ENCODE measurements around the gene MYRFL. TPM values are rescaled to one million over a fixed set of nuclear protein-coding genes. Genes with fewer than 3 reads are reported as not detected.
"Not testable (repeated sequence)": the region's sequence is repeated elsewhere in the genome, so short reads cannot be mapped to it uniquely, and the experiment has no call there.

The MYRFL gene
- total RNA-seq, 2 donors from 2014 or later, result not detected

DNA sequence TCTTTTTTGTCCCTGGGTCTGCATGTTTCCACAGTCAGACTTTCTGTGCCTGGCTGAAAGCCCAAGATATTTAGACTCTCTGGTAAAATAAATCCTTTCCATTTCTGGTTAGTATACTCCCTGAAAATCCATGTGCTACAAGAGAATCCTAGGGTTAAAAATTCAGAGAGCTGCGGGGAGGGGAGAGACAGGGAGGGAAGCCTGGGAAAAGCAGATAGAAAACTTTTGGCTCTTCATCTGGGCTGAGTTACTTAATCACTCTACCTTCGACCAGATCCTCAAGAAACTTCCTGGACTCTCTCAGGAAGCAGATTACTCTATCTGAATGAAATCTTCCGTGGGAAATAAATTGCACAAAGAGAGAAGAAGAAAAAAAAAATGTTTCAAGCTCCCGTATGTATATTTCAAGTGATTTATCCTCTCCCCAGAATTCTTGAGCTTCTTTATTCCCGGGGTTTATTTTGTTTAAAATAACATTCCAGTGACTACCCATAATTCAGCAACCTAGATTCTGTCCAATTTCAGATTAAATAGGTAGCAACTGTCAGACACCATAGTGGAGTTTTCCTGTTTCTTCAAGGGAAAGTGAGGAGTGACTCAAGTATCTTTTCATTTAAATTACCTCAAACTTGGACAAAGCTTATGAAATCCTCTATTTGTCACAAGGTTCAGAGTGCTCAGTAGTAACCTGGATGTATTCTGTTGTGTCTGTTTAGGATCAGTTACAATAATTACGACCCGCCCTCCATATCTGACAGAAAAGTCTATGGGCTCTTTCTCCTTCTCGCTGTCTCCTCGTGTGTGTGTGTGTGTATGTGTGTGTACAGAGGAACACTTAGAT lies 163.7 kb downstream of the MYRFL start:
- no peak for DNase-seq (ENCODE audit: low spot score)
- Histone ChIP-seq H3K27ac (peak overlapping the region; percentile 55 to 68), H3K36me3 (no peaks in the 10 kb centered on the region), H3K4me1 (peaks cover 0 to 22% of the 10 kb centered on the region in 2 donors), H3K9me3 (no peaks in the 10 kb centered on the region), H3K27me3 (no peaks in the 10 kb centered on the region), H3K4me3 (no peak overlapping the region)
- TF ChIP-seq, protein P1, sequence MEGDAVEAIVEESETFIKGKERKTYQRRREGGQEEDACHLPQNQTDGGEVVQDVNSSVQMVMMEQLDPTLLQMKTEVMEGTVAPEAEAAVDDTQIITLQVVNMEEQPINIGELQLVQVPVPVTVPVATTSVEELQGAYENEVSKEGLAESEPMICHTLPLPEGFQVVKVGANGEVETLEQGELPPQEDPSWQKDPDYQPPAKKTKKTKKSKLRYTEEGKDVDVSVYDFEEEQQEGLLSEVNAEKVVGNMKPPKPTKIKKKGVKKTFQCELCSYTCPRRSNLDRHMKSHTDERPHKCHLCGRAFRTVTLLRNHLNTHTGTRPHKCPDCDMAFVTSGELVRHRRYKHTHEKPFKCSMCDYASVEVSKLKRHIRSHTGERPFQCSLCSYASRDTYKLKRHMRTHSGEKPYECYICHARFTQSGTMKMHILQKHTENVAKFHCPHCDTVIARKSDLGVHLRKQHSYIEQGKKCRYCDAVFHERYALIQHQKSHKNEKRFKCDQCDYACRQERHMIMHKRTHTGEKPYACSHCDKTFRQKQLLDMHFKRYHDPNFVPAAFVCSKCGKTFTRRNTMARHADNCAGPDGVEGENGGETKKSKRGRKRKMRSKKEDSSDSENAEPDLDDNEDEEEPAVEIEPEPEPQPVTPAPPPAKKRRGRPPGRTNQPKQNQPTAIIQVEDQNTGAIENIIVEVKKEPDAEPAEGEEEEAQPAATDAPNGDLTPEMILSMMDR (IDR thresholded peaks at IDR 0.05), result no peak

DNA sequence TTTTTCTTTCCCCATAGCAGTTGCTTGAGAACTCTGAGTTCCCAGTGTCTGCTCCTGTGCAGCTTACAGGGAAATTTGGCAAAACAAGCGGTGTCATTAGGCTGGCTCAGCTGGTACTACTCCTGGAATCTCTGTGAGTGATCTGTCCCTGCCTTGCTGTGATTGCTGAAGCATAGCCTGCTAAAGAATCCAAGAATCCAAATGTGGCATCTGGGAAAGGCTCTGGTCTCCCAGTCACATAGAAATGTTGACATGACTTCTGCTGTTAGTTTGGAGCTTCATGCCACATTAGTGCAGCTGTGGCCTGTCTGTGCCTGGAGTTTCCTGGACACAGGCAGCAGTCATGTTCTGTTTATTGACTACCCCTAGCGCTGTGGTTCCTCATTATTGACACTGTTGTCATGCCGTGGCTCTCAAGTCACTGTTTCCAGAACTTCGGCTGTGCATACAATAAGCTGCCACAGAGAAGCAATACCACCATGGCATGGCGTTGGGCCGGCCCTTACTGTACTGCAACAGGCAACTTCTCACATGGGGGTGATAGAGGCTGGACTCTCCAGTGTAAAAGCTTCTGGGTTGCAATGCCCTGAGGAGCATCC lies 166.8 kb downstream of the MYRFL start:
- Histone ChIP-seq H3K36me3 (no peaks in the 10 kb centered on the region), H3K9me3 (no peaks in the 10 kb centered on the region), H3K4me1 (peaks cover 0 to 22% of the 10 kb centered on the region in 2 donors), H3K27ac (no peak overlapping the region), H3K4me3 (no peak overlapping the region), H3K27me3 (no peaks in the 10 kb centered on the region)
- DNase-seq (ENCODE audit: low spot score), result no peak
- TF ChIP-seq, protein P1 (IDR thresholded peaks at IDR 0.05), result no peak

DNA sequence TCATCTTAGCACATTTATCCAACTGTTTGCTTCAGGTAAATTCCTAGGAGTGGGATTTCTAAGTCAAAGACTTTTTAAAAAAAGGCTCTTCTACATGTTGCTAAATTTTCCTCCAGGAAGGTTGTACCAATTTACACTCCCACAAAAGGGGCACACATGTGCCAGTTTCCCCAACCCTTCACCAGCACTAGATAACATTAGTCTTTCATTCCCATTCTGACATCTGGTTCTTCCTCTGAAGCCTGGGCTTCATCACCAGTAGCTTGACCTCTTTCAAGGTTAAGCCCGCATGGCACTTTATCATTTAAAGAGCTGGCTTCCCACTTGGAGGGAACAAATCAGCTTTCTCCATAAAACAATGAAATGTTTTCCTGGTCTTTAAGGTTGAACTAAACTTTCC lies 168.4 kb downstream of the MYRFL start:
- no peaks in the 10 kb centered on the region for H3K9me3 ChIP-seq
- DNase-seq (ENCODE audit: low spot score), result no peak
- no peak overlapping the region for H3K27ac ChIP-seq
- TF ChIP-seq, protein P1 (IDR thresholded peaks at IDR 0.05), result no peak
- H3K4me3 ChIP-seq, result no peak overlapping the region
- peaks cover 0 to 7% of the 10 kb centered on the region in 2 donors for H3K4me1 ChIP-seq
- H3K27me3 ChIP-seq, result no peaks in the 10 kb centered on the region
- H3K36me3 ChIP-seq, result no peaks in the 10 kb centered on the region

DNA sequence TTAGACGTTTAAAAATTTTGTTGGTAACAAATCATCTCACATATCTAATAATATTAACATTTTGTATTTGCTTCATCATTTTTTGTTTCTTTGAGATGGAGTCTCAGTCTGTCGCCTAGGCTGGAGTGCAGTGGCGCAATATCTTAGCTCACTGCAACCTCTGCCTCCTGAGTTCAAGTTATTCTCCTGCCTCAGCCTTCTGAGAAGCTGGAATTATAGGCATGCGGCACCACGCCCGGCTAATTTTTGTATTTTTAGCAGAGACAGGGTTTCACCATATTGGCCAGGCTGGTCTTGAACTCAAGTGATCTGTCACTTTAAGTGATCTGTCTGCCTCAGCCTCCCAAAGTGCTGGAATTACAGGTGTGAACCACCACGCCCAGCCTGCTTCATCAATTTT lies 169.1 kb downstream of the MYRFL start:
- not testable (repeated sequence) for H3K9me3 ChIP-seq; H3K4me3 ChIP-seq; H3K4me1 ChIP-seq; DNase-seq (ENCODE audit: low spot score); H3K27ac ChIP-seq; H3K27me3 ChIP-seq; H3K36me3 ChIP-seq

DNA sequence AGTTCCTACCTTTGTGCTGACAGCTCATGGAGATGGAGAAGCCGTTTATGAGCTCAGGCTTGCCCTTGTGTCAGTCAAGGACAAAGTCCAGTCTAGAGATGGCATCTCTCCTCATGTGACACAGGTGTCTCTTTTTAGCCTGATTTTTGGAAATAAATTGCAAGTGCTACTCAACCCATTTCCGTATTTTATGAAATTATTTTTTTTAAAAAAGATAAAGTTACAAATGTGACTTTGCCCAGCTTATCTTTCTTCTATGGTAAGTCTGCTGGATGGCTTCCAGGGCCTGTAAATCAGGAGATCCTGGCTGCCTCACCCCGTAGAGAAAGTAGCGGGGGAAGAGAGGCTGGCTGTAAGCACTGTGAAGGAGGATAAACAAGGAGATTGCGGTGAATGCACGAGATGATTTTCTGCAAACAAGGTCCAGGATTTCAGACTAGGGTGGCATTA lies 169.7 kb downstream of the MYRFL start:
- TF ChIP-seq, protein P1 (IDR thresholded peaks at IDR 0.05), result no peak
- Histone ChIP-seq H3K27me3 (no peaks in the 10 kb centered on the region), H3K9me3 (no peaks in the 10 kb centered on the region), H3K4me1 (no peaks in the 10 kb centered on the region), H3K4me3 (no peak overlapping the region), H3K36me3 (no peaks in the 10 kb centered on the region), H3K27ac (no peak overlapping the region)
- no peak for DNase-seq (ENCODE audit: low spot score)

DNA sequence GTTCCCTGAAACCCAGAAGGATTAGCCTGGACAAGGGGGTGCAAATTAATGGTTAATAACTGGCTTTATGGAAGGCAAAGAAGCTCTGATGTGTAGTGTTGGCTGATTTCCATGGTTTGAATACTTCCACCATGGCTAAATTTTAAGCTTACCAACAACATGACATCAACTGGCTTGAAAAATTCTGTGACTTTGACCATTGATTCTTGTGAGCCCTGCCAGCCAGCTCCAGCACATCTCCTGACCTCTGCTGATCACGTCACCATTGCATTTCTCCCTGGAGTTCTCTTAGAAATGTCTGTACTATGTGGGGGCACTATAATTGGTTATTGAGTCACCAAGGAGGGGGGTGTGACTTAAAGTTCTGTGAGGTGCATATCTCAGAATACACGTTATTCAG lies 171.2 kb downstream of the MYRFL start:
- no peak overlapping the region for H3K4me3 ChIP-seq
- H3K36me3 ChIP-seq, result no peaks in the 10 kb centered on the region
- H3K27ac ChIP-seq, result no peak overlapping the region
- H3K9me3 ChIP-seq, result no peaks in the 10 kb centered on the region
- no peaks in the 10 kb centered on the region for H3K27me3 ChIP-seq
- TF ChIP-seq, protein P1 (IDR thresholded peaks at IDR 0.05), result no peak
- DNase-seq (ENCODE audit: low spot score), result no peak
- H3K4me1 ChIP-seq, result no peaks in the 10 kb centered on the region
